Measurements from ENCODE around the gene NDST1.
"Not testable (repeated sequence)": the region's sequence is repeated elsewhere in the genome, so short reads cannot be mapped to it uniquely, and the experiment has no call there.

Gene NDST1

GRCh38 chr5:150516011-150516410 lies 8.1 kb downstream of the NDST1 start:
- no peak for TF ChIP-seq ZFX (IDR thresholded peaks at IDR 0.05; ENCODE audit: borderline replicate concordance)
- no peak for TF ChIP-seq CTCF (IDR thresholded peaks at IDR 0.05)
- H3K27ac ChIP-seq = no peak overlapping the region

DNA sequence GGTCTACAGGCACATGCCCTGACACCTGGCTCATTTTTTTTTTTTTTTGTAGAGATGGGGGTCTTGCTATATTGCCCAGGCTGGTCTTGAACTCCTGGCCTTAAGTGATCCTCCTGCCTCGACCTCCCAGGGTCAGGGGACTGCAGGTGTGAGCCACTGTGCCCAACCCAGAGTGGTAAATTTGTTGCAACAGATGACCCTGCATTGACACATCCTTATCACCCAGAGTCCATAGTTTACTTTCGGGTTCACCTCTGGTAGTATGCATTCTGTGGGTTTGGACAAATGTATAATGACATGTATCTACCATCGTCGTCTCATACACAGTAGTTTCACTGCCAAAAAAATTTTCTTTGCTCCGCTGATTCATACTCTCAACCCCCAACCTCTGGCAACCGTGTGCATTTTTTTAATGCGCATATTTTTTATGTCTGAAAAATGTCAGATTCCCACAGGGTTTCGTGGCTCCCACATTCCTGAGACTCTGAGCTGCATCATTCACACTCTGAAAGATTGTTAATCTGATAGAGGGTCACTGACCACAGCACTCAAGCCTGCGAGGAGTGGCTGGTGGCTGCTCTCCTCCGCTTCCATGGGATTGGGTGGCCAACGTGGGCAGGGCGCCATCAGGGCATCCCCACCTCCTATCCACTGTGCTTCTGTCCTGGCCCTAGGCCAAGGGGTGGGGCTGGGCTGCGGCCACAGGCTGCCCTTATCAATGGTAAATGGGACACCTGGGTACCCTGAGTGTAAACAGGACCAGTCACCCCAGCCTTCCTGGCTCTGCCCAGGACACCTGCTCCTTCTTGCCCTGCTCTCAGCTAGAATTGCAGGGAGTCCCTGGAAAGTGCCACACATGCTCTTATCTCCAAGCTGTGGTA lies 9.6 kb downstream of the NDST1 start:
- TF ChIP-seq CTCF (IDR thresholded peaks at IDR 0.05) (no peak), ZFX (IDR thresholded peaks at IDR 0.05; ENCODE audit: borderline replicate concordance) (no peak)
- no peak overlapping the region for H3K27ac ChIP-seq

DNA sequence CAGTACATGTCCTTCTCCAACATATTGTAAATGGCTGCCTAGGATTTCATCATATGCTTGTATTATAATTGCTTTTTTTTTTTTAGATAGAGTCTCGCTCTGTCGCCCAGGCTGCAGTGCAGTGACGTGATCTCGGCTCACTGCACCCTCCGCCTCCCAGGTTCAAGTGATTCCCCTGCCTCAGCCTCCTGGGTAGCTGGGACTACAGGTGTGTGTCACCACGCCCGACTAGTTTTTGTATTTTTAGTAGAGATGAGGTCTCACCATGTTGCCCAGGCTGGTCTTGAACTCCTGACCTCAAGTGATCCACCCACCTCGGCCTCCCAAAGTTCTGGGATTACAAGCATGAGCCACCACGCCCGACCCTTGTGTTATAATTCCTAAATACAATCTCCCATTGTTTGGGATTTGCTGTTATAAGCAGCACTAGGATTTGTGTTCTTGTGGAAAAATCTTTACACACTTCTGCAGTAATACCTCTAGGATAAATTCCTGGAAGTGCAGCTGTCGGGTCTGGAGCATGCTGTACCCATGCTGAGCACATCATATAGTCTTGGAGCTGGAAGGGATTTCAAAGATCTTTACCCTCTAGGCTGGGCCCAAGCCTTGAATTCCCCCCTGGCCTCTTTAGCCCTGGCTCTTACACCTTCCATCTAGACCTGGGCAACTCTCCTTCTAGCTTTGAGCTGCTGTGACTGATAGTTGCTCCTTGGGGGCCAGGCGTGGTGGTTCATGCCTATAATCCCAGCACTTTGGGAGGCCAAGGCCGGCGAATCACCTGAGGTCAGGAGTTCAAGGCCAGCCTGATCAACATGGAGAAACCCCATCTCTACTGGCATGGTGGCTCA lies 11.0 kb downstream of the NDST1 start:
- not testable (repeated sequence) for H3K27ac ChIP-seq

- no peak overlapping the region for H3K27ac ChIP-seq
- no peak for TF ChIP-seq ZFX (IDR thresholded peaks at IDR 0.05; ENCODE audit: borderline replicate concordance)
- no peak for TF ChIP-seq CTCF (IDR thresholded peaks at IDR 0.05)
Observed at GRCh38 chr5:150519560-150519945, 11.6 kb downstream of the NDST1 start.

- TF ChIP-seq CTCF (IDR thresholded peaks at IDR 0.05) (no peak), ZFX (IDR thresholded peaks at IDR 0.05; ENCODE audit: borderline replicate concordance) (no peak)
- H3K27ac ChIP-seq = no peak overlapping the region
Observed at GRCh38 chr5:150519978-150520377, 12.0 kb downstream of the NDST1 start.

- TF ChIP-seq ZFX (IDR thresholded peaks at IDR 0.05; ENCODE audit: borderline replicate concordance) = no peak
- no peak for TF ChIP-seq CTCF (IDR thresholded peaks at IDR 0.05)
- no peak overlapping the region for H3K27ac ChIP-seq
Observed at GRCh38 chr5:150520747-150521521, 13.0 kb downstream of the NDST1 start.

GRCh38 chr5:150521522-150521817 lies 13.5 kb downstream of the NDST1 start:
- H3K27ac ChIP-seq = no peak overlapping the region
- TF ChIP-seq CTCF (IDR thresholded peaks at IDR 0.05) = no peak

Measured in 22Rv1 (cell line).